GM13977 (cell line): ENCODE results near the gene PLEKHA8.
A peak's percentile ranks its signal among the peaks of the same experiment; 100 is the strongest.
"Not testable (repeated sequence)": the region's sequence is repeated elsewhere in the genome, so short reads cannot be mapped to it uniquely, and the experiment has no call there.

Experiments used
- DNase-seq: peaks from one replicate; pipeline ENCODE4 v3.0.0; 2012; ENCODE audit warnings: low spot score
- in situ Hi-C: fragments of 300-500 bp; cut with MboI; formaldehyde crosslinking; loops from one replicate; pipeline ENCODE4 v1.12.0; 2022; ENCODE audit warnings: low sequenced_read_pairs, low pct_unique_long_range_greater_than_20kb, mixed read lengths, inconsistent platforms; ENCODE audit not compliant: unreplicated experiment
- TF ChIP-seq, protein P1 (sequence below): IDR thresholded peaks from 2 replicates; pipeline ENCODE4 v1.5.1; 2012; ENCODE audit warnings: mild to moderate bottlenecking, control low read depth; ENCODE audit not compliant: insufficient read depth; ENCODE audit errors: extremely low read depth, missing control alignments

PLEKHA8 gene

DNA sequence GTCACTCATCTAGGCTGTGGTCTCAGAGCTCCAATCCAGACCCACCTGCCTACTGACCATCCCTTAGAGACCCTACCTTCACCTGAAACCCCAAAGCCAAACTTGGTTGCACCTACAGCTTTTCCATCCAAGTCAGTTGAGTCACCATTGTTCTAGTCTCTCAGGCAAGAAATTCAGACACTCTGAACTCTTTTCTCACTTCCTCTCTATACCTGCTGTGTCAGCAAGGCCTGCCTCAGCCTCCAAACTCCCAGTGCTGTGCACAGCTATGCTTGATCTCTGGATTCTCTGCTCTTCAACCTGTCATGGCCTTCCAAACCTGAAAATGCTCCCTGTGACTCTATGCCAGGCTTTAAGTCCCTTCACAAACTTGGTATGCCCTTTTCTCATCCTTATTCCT, 59.2 kb downstream of the PLEKHA8 start:
- in situ Hi-C loops = no loop called here
- peak; percentile 11 for DNase-seq
- TF ChIP-seq, protein P1, sequence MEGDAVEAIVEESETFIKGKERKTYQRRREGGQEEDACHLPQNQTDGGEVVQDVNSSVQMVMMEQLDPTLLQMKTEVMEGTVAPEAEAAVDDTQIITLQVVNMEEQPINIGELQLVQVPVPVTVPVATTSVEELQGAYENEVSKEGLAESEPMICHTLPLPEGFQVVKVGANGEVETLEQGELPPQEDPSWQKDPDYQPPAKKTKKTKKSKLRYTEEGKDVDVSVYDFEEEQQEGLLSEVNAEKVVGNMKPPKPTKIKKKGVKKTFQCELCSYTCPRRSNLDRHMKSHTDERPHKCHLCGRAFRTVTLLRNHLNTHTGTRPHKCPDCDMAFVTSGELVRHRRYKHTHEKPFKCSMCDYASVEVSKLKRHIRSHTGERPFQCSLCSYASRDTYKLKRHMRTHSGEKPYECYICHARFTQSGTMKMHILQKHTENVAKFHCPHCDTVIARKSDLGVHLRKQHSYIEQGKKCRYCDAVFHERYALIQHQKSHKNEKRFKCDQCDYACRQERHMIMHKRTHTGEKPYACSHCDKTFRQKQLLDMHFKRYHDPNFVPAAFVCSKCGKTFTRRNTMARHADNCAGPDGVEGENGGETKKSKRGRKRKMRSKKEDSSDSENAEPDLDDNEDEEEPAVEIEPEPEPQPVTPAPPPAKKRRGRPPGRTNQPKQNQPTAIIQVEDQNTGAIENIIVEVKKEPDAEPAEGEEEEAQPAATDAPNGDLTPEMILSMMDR = no peak

DNA sequence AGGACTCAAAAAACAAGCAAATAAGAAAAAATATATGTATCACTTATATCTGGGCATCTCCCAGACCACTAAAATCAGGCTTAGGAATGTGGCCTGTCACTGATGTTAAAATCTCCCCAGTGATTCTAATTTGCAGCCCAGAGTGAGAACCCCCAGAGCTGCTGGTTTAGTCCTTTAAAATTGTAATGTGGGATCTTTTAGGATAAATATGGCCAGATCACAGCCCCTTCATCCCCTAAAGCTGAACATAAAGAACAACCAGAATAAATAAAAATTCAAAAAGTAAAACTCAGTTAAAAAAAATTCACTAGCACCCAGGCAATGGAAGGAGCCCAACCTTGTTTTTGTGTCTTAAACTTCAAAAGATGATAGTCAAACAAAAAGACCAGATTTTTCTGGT, 60.1 kb downstream of the PLEKHA8 start:
- TF ChIP-seq, protein P1 = no peak
- in situ Hi-C loops = no loop called here
- DNase-seq = no peak

DNA sequence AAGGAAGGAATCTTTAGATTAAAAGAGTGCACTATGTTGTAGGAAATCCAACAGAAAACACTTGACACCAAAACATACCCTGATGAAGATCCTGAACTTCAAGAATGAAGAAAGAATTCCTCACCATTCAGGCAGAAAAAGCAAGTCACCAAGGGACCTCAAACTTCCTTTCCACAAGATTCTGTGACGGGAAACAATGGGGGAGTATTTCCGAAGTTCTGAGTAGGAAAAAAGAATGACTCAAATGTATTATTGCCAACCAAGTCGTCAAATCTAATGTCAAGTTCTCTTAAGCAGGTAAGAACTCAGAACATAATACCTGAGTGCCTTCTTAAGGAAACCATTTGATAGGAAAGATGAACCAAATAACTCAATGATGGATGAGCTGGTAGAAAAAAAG, 61.9 kb downstream of the PLEKHA8 start:
- no peak for DNase-seq
- TF ChIP-seq, protein P1 = no peak
- in situ Hi-C loops = no loop called here

GRCh38 chr7:30091491-30091912, 63.3 kb downstream of the PLEKHA8 start:
- in situ Hi-C loops = no loop called here
- no peak for DNase-seq
- TF ChIP-seq, protein P1 = no peak

DNA sequence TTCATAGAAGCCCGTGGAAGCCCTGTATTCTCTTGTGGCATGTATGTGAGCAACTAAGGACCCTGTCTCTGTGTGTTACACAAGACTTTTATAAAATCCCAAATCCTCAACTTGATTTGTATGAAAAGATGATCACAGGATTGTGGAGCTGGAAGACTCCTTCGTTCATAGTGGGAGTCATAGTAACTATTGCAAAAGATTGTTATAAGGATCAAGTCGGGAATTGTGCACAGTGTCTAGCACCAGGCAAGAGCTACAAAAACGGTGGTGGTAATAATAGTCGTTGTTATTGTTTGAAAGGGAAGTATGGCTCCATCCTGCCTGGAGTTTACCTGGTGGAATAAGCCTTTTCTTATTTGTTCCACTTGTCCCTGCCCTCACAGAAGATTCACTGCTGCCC, 63.8 kb downstream of the PLEKHA8 start:
- in situ Hi-C loops = no loop called here
- no peak for DNase-seq
- TF ChIP-seq, protein P1 = no peak

DNA sequence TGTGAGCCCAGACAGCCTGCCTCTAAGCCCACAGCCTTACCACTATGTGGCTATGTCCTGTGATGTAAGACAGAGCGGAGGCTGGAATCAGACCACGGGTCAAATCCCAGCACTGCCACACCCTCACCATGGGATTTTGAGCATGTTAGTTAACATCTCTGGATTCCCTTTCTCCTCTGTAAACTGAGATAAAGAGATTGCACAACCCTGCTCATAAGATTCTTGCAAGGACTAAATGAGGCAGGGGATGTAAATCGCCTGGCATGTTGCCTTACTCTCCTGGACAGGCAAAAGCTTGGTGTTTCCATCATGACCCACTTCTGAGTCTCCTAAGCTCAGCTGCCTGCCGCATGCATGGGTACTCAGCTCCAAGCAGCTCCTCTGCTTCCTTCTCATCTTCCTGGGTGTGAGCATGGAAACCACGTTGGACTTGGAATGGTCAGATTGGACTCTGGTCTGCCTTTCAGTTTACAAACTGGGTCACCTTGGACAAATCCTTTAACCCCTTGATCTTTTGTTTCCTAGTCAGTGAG, 65.3 kb downstream of the PLEKHA8 start:
- TF ChIP-seq, protein P1 = no peak
- no peak for DNase-seq
- in situ Hi-C loops = no loop called here

GRCh38 chr7:30098599-30098998, 70.4 kb downstream of the PLEKHA8 start:
- in situ Hi-C loops = not testable (repeated sequence)

More at GRCh38 chr7:30098599-30098998, 70.4 kb downstream of the PLEKHA8 start:
- not testable (repeated sequence) for DNase-seq
